ENCODE results near the gene F8. TPM values are rescaled to one million over a fixed set of nuclear protein-coding genes. Genes with fewer than 3 reads are reported as not detected.

F8 gene
- total RNA-seq, 4 donors from 2014 or later = 12.5 to 26.5 (median 19.1) TPM

- Histone ChIP-seq H3K27me3 (no peaks in the 10 kb centered on the region), H3K9me3 (no peaks in the 10 kb centered on the region), H3K27ac (peak overlapping the region in 3 of 4 donors; percentile 73 to 81 (median 81)), H3K4me3 (peak overlapping the region; percentile 53 to 68), H3K36me3 (no peaks in the 10 kb centered on the region), H3K4me1 (peaks cover 0 to 9% (median 0%) of the 10 kb centered on the region in 3 donors)
- 22% methylated on average over 5 of the region's 13 CpGs; no CpG with 5 or more reads in 1 of the 2 donors for WGBS, 2 donors (ENCODE audit: low coverage in 1 of 2)
- ATAC-seq = peak; percentile 42
- TF ChIP-seq EP300 (IDR thresholded peaks at IDR 0.05) (no peak), POLR2A (IDR thresholded peaks at IDR 0.05) (no peak)
These were observed 216.8 kb downstream of the F8 start for GRCh38 chrX:154805696-154806091.

GRCh38 chrX:154804957-154805695 is 217.4 kb downstream of the F8 start, which contains the start of gene MPP1:
MPP1 (minus strand) TSS chrX:154805485; CDS start chrX:154805373, 112 bp downstream.
- Histone ChIP-seq H3K4me3 (peak within 1 kb of the TSS; percentile 53 to 68), H3K9me3 (no peaks in the 10 kb centered on the region), H3K4me1 (peaks cover 0 to 14% (median 0%) of the 10 kb centered on the region in 3 donors), H3K27ac (peak within 1 kb of the TSS; percentile 41 to 81 (median 77)), H3K27me3 (no peaks in the 10 kb centered on the region), H3K36me3 (no peaks in the 10 kb centered on the region)
- peak; percentile 97 for ATAC-seq
- peak; percentile 24 to 37 for TF ChIP-seq POLR2A (IDR thresholded peaks at IDR 0.05)
- TF ChIP-seq EP300 (IDR thresholded peaks at IDR 0.05) = no peak
- WGBS, 2 donors (ENCODE audit: low coverage in 1 of 2) = 48% methylated on average over 2 of the region's 65 CpGs; no CpG with 5 or more reads in 1 of the 2 donors

- peak overlapping the region; percentile 41 to 81 (median 77) for H3K27ac ChIP-seq
These were observed 218.1 kb downstream of the F8 start for GRCh38 chrX:154804261-154804956.

GRCh38 chrX:154802947-154803346 is 219.6 kb downstream of the F8 start:
- no peak for ATAC-seq
- peaks cover 0 to 26% (median 0%) of the 10 kb centered on the region in 3 donors for H3K4me1 ChIP-seq
- TF ChIP-seq POLR2A (IDR thresholded peaks at IDR 0.05) = no peak
- TF ChIP-seq CTCF (IDR thresholded peaks at IDR 0.05) = no peak
- TF ChIP-seq POLR2AphosphoS5 (IDR thresholded peaks at IDR 0.05) = no peak
- no peak for TF ChIP-seq EP300 (IDR thresholded peaks at IDR 0.05)
- no peaks in the 10 kb centered on the region for H3K36me3 ChIP-seq
- H3K27ac ChIP-seq = no peak overlapping the region
- H3K9me3 ChIP-seq = no peaks in the 10 kb centered on the region
- 71 to 76% methylated on average over 1 to 2 of the region's 2 CpGs for WGBS, 2 donors (ENCODE audit: low coverage in 1 of 2)
- no peaks in the 10 kb centered on the region for H3K27me3 ChIP-seq
- H3K4me3 ChIP-seq = no peak overlapping the region

More at GRCh38 chrX:154804261-154804956, 218.1 kb downstream of the F8 start:
- no peak for TF ChIP-seq POLR2A (IDR thresholded peaks at IDR 0.05)
- TF ChIP-seq POLR2AphosphoS5 (IDR thresholded peaks at IDR 0.05) = no peak
- TF ChIP-seq CTCF (IDR thresholded peaks at IDR 0.05) = no peak
- TF ChIP-seq EP300 (IDR thresholded peaks at IDR 0.05) = no peak
- no peaks in the 10 kb centered on the region for H3K9me3 ChIP-seq
- WGBS, 2 donors (ENCODE audit: low coverage in 1 of 2) = 0 to 41% methylated on average over 1 to 4 of the region's 7 CpGs
- peak overlapping the region; percentile 53 to 68 for H3K4me3 ChIP-seq
- peaks cover 0 to 21% (median 0%) of the 10 kb centered on the region in 3 donors for H3K4me1 ChIP-seq
- no peaks in the 10 kb centered on the region for H3K36me3 ChIP-seq
- H3K27me3 ChIP-seq = no peaks in the 10 kb centered on the region
- ATAC-seq = no peak

- Histone ChIP-seq H3K4me3 (no peak overlapping the region), H3K27ac (peak overlapping the region in 1 of 4 donors; percentile 13)
- ATAC-seq = no peak
These were observed 221.9 kb downstream of the F8 start for GRCh38 chrX:154800478-154801210.

More at GRCh38 chrX:154800478-154801210, 221.9 kb downstream of the F8 start:
- TF ChIP-seq POLR2AphosphoS5 (IDR thresholded peaks at IDR 0.05) = no peak
- TF ChIP-seq EP300 (IDR thresholded peaks at IDR 0.05) = no peak
- TF ChIP-seq POLR2A (IDR thresholded peaks at IDR 0.05) = no peak
- TF ChIP-seq CTCF (IDR thresholded peaks at IDR 0.05) = no peak
- no peaks in the 10 kb centered on the region for H3K9me3 ChIP-seq
- peaks cover 0 to 26% (median 0%) of the 10 kb centered on the region in 3 donors for H3K4me1 ChIP-seq
- H3K36me3 ChIP-seq = no peaks in the 10 kb centered on the region
- 48 to 74% methylated on average over 4 to 8 of the region's 8 CpGs for WGBS, 2 donors (ENCODE audit: low coverage in 1 of 2)
- no peaks in the 10 kb centered on the region for H3K27me3 ChIP-seq
